HG02938 (cell line): ENCODE measurements around the gene UBAC1.
"Not testable (repeated sequence)": the region's sequence is repeated elsewhere in the genome, so short reads cannot be mapped to it uniquely, and the experiment has no call there.

Experiments
- ATAC-seq: cut with Tn5 transposase; IDR thresholded peaks from one replicate; pipeline ENCODE4 v1.9.1; 2021; ENCODE audit warnings: mild to moderate bottlenecking, moderate library complexity; ENCODE audit not compliant: unreplicated experiment

Gene UBAC1

DNA sequence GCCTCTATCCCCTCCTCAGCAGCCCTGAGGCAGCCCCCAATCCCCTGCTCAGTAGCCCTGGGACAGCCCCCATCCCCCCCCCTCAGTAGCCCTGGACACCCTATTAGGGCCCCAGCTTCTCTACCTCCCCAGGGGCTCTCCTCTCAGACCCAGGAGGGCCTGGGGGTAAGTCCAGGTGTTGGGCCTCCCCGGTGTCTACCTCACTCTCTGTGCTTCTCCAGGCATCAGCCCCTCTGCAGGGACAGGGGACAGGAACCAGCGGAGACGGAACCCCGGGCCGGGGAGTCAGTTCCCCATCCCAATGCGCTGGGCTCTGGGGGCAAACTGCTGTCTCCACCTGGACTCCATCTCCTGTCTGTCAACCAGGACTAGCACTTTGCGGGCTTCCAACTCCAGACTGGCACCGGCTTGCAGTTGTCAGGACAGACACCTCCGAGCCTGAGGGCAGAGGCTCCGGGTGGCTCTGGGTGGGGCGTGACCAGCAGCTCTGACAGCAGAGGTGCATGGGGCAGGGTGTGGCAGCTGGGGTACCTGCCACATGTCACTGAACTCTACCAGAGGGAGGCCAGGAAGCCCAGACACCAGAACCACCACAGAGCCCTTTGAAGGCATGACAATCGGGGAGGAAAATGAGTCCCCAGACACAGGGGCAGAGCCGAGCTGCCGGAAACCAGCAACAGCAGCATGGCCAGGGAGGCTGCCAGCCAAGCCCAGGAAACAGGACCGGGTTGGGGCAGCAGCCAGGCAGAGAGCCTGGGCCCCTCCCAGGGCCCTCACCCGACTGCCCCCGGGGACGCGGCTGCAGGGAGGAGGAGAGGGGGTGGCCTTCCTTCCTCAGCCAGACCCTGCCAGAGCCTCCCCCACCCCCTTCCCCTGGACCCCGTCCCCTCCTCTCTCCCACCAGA, 17.7 kb upstream of the UBAC1 start:
- ATAC-seq = no peak

DNA sequence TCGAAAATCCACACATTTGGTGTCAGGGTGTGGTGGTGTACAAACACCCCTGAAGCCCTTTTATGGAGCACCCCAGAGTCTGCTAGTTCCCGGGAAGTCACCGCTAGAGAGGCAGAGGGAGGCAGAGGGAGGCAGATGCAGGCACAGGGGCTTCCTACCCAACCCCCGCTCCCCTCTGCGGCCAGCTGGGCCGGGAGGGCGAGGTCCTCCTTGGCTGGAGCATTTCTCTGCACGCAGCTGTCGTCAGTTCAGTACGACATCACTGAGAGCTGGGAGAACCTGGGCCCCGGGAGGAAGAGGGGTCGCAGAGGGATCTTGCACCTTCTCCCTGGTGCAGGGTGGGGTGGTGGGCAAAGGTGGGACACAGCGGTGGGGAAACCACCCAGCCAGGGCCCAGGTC, 15.8 kb upstream of the UBAC1 start:
- no peak for ATAC-seq

DNA sequence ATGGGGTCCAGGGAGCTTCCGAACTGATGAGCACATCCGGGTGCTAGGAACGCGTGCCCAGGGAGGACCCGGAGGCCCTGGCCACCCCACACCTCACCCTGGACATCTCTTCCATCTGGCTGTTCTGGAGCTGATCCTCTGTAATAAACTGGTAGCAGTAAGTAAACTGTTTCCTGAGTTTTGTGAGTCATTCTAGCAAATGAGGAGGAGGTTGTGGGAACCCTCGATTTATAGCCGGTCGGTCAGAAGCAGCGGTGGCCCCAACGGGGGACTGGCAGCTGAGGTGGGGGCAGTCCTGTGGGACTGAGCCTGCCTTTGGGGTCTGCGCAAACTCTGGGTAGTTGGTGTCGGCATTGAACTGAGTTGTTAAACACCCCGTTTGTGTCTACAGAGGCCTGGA, 15.4 kb upstream of the UBAC1 start:
- ATAC-seq = no peak

DNA sequence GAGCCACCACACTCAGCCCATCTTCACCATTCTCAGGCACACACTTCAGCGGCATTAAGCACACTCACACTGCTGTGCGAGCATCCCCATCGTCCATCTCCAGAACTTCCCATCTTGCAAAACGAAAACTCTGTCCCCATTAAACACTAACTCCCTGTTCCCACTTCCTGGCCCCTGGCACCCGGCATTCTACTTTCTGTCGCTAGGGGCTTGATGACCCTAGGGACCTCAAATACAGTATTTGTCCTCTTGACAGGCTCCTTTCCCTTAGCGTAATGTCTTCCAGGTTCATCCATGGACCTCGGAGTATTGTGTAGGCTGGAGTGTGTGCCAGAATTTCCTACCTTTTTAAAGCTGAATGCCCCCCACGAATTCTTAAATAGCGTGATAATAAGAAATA, 14.7 kb upstream of the UBAC1 start:
- ATAC-seq = no peak

DNA sequence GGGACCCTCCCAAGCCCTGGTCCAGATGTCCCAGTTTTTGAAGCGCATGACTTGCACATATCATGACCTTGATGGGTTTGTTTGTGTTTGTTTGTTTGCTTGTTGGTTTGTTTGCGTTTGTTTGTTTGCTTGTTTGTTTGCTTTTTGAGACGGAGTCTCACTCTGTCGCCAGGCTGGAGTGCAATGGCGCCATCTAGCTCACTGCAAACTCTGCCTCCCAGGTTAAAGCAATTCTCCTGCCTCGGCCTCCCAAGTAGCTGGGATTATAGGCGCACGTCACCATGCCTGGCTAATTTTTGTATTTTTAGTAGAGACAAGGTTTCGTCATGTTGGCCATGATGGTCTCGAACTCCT, 13.0 kb upstream of the UBAC1 start:
- ATAC-seq = no peak

DNA sequence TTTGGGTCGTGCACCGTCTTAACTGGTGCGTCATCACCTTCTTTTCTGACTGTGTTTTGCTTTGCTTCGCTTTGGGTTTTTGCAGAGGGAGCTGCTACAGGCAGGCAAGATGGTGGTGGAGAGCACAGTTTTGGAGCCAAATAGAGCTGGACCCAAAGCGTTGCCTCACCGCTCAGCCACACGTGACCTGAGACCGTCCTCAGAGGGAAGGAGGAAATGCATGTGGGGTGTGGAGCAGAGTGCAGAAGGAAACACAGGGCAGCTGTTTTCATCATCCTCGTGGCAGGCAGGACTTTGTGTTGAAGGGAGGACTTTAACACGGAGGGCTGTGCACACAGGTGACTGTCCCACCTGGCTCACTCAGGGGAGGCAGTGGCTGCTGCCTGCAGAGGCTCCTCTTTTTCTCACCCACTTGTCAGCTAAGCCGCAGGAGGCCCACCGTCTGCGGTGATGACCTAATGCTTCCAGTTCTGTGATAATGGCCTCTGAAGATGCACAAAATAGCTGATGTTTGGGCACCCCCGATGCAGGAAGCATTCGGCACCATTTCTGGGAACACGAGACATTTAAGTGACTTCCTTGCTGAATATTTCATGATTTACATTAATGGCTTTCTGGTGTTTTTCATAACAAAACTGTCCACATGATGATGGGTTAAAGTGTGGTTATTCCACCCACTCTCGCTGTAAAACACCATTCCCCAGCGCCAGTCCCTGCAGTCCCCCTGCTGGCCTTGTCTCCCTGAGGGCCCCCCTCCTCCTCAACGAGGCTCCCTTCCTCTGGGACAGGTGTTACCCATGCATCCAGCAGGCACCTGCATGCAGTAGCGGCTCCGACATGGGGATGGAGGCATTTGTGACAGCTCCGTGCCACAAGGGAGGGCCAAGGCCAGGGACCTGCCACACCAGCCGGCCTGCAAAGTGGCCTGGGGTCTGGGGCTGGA, 12.4 kb upstream of the UBAC1 start:
- ATAC-seq = no peak

DNA sequence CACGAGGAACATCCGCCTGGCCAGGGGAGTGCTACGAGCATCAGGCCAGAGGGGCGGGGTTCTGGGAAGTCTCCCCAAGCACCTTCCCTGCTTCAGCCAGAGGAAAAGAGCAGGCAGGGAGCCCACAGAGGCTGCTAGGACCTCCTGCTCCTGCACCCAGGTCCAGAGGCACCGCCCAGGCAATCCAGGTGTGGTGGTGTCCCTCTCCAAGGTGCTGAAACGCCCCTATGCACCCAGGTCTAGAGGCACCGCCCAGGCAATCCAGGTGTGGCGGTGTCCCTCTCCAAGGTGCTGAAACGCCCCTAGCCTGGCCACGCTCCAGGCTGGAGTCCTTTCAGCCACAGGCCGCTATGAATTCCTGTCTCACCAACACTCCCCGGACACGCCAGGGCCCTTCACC, 10.7 kb upstream of the UBAC1 start:
- ATAC-seq = no peak

DNA sequence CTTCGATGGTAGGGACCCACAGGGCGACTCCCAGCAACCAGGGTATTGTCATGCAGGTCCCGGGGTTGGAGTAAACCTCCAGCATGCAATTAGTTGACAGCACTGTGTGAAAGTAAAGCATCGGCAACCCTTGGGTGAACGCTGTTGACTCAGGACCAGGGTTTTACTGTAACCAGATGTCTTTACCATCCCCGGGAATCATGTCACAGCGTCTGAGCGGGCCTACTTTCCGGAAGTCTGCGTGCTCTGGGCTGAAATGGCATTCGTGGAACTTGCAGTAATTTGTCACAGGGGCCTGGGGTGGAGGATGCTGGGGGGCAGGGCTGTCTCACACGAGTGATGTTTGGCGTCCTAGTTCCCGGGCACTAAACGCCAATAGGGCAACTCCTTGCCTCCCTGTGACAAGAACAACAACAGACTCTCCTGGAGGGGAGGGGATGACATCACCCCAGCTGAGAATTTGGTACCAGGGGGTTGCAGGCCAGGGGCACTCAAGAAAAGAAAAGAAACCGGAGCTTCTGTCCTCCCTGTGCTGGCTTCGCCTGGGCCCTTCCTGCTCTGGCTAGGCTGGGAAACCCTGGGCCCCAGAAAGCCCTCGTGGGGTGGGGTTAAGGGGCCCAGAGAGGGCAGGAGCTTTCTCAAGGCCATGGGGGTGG, 10.1 kb upstream of the UBAC1 start:
- no peak for ATAC-seq

DNA sequence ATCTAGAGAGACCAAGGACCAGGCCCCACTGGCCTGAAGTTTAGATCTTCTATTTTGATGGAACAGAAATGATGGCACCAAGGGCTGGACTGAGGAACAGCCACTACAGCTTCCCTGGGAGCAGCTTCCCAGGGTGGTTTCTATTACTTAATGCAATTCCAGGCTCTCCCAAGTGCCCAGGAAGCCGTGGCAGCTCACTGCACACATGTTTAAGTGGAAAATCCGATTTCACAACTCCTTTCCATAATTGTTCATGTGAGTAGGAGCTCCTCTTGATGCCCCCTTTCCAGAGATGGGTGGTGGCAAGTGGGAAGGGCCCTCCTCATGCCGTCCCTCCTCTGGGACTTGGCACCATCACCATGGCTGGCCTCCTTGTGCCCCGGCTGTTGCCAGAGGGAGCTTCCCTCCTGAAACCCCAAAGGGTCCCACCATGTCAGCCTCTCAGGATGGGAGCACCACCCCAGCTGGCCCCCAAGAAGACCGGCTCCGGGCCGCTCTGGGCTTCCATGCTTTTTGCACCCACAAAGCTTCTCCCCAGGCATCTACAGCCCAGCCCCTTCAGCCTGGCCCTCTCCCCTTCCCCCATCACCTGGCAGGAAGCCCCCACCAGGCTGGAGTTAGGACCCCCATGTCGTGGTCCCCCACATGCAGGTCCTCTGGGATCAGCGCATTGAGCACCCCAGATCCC, 9.1 kb upstream of the UBAC1 start:
- ATAC-seq = no peak

DNA sequence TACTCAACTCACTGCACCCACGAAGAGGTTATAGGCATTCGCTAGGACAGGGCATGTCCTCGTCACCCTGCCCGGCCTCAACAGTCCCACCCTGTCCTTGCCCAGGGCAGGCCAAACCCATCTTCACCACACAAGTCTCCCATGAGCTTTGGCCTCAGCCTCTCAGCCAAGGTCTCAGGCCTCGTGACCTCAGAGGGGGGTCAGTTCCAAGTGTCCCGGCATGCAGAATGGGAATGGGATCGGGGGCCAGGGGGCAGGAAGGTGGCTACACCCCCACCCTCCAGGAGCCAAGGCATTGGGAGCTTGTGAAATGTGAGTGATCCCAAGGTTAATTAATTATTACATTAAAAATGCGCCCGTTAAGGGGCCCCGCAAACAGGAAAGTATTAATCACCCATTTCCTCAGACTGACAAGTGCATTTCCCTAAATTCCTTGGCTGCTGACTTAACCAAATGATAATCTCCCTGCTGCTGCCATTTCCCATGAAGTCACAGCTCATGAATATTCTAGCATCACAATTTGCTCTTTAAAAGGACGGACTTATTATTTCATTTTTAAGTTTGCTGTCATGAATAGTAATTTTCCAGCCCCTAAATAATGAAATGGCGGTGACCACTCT, 8.0 kb upstream of the UBAC1 start:
- ATAC-seq = no peak

DNA sequence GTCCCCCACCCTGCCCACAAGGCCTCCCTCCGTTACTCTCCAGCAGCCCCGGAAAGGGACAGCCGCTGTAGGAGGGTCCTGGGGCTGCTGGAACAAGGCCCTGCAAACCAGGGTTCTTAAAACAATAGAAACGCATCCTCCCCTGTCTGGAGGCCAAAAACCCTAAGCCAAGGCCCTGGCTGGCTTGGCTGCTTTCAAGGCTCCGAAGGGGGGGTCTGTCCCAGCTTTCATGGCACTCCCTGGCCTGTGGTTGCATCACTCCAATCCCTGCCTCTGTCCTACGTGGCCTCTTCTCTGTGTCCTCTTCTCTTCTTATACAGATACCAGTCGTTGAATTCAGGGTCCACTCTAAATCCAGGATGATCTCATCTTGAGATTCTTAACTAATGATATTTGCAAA, 7.4 kb upstream of the UBAC1 start:
- ATAC-seq = no peak

DNA sequence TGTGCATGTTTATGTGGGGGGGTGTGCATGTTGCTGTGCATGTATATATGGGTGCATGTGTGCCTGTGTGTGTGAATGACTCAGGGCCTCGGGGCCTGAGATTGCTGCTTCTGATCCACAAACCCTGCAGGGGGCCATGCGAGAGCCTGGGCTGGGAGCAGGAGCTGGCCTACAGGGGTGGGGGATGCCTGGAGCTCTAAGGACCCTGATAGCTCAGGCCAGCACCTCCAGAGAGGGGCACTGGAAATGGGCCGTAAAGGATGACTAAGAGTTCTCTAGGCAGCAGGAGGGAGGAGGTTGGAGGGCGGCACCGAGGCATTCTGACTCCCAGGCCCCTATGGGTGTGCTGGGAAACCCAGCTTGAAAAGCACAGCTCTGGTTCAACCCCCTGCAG, 6.9 kb upstream of the UBAC1 start:
- ATAC-seq = no peak

DNA sequence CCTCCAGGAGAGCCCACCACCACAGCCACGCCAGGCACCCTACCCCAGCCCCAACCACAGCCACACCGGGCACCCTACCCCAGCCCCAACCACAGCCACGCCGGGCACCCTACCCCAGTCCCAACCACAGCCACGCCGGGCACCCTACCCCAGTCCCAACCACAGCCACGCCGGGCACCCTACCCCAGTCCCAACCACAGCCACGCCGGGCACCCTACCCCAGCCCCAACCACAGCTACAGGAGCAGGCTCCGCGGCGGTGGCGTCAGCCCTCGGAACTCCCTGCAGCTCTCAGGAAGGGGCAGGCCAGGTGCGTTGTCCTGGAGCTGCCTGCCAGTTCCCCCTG, 5.7 kb upstream of the UBAC1 start:
- not testable (repeated sequence) for ATAC-seq

DNA sequence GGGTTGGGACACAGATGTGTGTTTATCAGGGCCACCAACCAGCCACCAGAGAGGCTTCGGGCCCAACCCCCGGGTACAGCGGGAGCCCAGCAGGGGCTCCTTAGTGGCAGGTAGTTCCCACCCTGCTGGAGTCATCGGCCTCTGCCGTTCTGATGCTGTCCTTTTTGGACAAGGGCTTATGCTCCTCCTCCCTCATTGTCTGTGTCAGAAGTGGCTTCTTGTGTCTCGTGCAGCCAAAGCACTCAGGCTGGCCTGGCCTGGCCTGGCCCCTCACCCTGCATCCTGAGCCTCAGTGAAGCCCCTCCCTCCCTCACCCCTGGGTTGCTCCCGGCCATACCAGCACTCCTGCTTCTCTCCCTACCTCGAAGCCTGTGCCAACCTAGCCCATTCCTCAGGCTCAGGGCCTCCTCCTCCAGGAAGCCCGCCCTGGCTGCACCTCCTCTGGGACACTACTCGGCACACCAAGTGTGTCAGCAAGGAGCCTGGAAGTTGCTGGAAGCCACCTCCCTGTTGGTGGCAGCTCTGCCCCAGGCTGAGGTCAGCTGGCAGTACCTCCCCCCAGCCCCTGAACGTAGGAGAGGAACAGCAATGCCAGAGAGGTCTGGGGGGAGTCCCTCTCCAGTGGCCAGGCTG, 4.1 kb upstream of the UBAC1 start:
- no peak for ATAC-seq

DNA sequence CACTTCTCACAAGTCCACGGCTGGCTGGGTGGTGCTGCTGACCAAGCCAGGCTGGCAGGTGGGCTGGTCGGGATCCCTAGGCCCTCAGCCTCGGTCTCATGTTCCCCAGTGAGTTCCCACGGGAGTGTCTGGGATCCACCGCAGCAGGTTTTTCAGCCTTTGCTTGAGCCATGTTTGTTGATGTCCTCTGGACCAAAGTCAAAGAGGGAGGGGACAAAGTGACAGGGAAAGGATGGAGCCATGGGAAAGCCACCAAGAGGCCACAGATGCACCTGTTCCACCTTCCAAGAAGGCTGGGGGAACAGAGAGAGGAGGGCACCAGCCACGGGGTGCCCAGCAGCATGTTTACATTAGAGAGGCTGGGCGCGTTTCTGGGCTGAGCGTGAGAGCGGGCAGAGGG, 2.8 kb upstream of the UBAC1 start:
- ATAC-seq = no peak

DNA sequence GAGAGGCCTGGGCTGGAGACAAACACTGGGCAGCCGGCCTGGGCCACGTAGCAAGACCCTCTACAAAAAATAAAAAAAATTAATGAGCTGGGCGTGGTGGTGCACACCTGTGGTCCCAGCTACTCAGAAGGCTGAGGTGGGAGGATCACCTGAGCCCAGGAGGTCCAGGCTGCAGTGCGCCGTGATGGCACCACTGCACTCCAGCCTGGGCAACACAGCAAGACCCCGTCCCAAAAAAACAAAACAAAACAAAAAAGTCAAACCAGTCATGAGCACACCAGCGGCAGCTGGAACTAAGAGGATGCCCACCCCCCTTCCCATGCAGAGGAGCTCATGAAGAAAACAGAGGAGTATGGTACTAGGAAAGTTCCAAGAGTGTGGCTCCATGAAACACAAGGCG, 2.2 kb upstream of the UBAC1 start:
- no peak for ATAC-seq

DNA sequence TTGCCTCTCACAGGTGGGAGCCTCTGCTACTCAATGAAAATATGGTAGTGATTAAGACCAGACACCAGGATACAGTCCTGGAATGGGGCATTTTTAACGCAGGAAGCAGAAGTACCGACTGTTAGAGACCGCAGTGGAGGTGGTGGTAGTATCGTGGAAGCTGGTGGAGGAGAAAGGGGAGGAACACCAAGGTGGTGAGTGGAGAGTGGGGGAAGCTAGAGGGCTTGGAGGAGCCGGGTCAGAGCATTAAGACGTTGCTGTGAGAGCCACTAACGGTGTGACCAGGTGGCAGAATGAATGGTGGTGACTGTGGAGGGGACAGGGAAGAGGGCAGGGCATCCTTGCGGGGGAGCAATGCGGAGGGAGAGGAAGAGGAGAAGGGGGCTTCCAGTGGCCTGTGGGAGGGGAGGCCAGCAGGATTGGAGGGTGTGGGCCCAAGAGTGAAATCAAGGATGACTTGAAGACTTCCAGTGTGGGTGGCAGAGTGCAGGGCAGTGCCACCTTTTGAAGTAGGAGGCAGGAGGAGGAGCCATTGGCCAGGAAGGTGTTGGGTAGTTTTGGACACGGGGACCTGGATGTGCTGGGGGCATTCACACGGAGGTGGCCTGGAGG, 1.6 kb upstream of the UBAC1 start:
- no peak for ATAC-seq

DNA sequence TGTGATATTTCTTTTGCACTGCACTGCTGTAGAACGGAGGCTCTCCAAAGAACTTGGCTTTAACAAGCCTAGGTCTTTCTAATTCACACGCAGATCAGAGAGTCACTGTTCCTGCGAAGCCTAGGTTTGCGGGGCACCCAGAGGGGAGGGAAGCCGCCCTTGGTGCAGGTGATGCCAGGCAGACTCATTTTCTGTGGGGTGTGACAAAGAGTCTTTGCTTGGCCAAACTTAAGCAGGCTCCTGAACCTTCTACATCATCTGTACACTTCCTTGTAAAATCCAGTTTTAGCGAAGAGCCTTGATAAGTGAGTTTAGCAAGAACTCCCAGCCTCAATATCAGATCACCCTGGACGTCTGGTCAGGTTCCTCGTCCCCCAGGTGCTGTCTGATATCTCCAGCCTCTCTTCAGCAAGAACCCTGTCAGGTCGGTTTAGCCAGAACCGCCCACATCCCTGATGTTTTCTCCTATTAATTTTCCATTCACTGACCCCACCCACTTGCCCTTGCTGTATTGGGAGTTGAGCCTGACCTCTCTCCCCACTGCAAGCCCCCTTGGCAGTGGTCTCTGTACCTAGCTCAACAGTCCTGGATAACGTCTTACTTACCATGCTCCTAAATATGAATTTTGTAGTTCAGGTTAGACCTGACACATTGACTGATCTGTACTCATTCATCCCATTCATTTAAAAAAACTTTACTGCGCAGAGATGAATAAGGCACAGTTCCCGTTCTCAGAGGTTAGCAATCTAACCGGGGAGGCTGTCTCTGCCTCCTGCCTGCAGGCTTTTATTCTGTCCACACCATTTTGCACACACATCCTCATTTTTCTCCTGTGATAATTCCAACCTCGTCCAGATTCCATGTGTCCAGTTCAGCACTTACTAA, 880 bp upstream of the UBAC1 start:
- no peak for ATAC-seq
